Mesodermal cell (in vitro differentiated cells): ENCODE measurements around the gene CACFD1.

Experiments
- H3K27ac ChIP-seq: 2 replicates; pipeline ENCODE4 v1.7.0; 2013; ENCODE audit warnings: mild to moderate bottlenecking, low read depth, low read length, moderate library complexity; ENCODE audit not compliant: severe bottlenecking
- H3K36me3 ChIP-seq: 2 replicates; pipeline ENCODE4 v1.7.1; 2013; ENCODE audit warnings: mild to moderate bottlenecking, low read length, moderate library complexity; ENCODE audit not compliant: control insufficient read depth, insufficient read depth
- H3K4me1 ChIP-seq: one replicate; pipeline ENCODE4 v1.7.1; 2013; ENCODE audit warnings: mild to moderate bottlenecking, low read length; ENCODE audit not compliant: insufficient read depth, control insufficient read depth, poor library complexity, severe bottlenecking
- H3K4me3 ChIP-seq: 2 replicates; pipeline ENCODE4 v1.7.0; 2013; ENCODE audit warnings: low read length, control low read depth, mild to moderate bottlenecking; ENCODE audit not compliant: insufficient read depth, poor library complexity, severe bottlenecking; ENCODE audit errors: extremely low read depth
- H3K9me3 ChIP-seq: 2 replicates; pipeline ENCODE4 v1.7.1; 2013; ENCODE audit warnings: mild to moderate bottlenecking, low read length, moderate library complexity; ENCODE audit not compliant: control insufficient read depth
- WGBS, 2 experiments: methylation state at CpG; one replicate each; pipeline ENCODE4 v1.1.5; 2013; ENCODE audit warnings: missing lambda C conversion rate in 2 of 2; ENCODE audit not compliant: insufficient coverage in 2 of 2; 5-methylcytosine and 5-hydroxymethylcytosine counted together

The CACFD1 gene

DNA sequence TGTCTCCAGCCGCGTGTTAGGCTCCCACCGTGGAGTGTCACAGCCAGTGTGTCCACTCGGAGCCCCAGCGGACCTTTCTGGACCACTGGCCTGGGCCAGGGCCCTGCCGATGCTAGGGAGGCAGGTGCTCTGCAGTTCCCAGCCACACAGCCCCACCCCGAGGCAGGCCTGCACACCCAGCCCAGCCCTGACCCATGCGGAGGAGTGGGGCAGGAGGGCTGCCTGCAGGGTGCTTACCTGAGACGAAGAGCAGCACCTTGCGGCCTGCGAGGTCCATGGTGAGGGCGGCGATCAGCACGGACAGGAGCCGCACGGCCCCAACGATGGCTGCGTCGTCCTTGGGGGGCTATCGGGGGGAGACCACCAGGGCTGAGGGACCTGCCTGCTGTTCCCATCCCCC, 14.0 kb downstream of the CACFD1 start:
- no peak overlapping the region for H3K27ac ChIP-seq
- H3K4me3 ChIP-seq = no peak overlapping the region
- 94 to 96% methylated on average over 20 of the region's 20 CpGs for WGBS, 2 experiments
- no peaks in the 10 kb centered on the region for H3K9me3 ChIP-seq
- peaks cover 18% of the 10 kb centered on the region for H3K4me1 ChIP-seq
- peaks cover 65% of the 10 kb centered on the region for H3K36me3 ChIP-seq

- H3K27ac ChIP-seq = no peak overlapping the region
- peaks cover 18% of the 10 kb centered on the region for H3K4me1 ChIP-seq
- peaks cover 65% of the 10 kb centered on the region for H3K36me3 ChIP-seq
- no peaks in the 10 kb centered on the region for H3K9me3 ChIP-seq
- 95 to 96% methylated on average over 3 of the region's 5 CpGs for WGBS, 2 experiments
- no peak overlapping the region for H3K4me3 ChIP-seq
These were observed 14.4 kb downstream of the CACFD1 start for GRCh38 chr9:133474215-133474614.

GRCh38 chr9:133474853-133475252, 15.1 kb downstream of the CACFD1 start:
- Histone ChIP-seq H3K9me3 (no peaks in the 10 kb centered on the region), H3K4me1 (peaks cover 18% of the 10 kb centered on the region), H3K4me3 (no peak overlapping the region), H3K36me3 (peaks cover 65% of the 10 kb centered on the region), H3K27ac (no peak overlapping the region)
- WGBS, 2 experiments = 93 to 95% methylated on average over 18 to 20 of the region's 20 CpGs

DNA sequence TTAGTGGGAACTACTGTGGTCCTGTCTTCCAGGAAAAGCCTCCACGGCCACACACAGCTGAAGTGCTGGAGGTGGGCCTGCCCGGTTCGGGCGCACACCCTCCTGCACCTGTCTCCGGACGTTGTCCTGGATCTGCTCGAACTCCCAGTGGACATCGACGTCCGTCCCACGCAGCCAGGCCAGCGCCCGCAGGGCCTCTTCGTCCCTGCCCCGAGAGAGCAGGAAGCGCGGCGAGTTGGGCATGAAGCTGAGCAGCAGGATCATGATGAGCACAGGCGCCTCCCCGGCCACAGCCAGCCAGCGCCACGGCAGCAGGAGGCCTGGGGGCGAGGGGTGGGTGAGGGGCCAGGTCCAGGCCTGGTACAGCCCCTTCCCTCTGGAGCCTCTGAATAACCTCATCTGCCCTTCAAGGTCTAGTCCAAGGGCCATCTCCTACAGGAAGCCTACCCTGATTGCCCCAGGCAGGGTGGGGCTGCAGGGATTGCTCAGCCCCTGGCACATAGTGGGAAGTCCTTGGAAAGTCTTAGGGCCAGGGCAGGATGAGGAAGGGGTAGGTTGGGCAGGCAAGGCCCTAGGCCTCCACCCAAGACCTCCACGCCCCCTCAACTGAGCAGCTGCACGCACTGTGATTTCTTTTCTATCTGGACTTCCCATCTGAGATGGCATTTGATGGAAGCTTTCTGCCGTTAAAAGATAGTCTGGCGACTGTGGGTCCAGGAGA, 15.7 kb downstream of the CACFD1 start:
- H3K4me3 ChIP-seq = no peak overlapping the region
- 96 to 97% methylated on average over 26 of the region's 27 CpGs for WGBS, 2 experiments
- peaks cover 18% of the 10 kb centered on the region for H3K4me1 ChIP-seq
- H3K36me3 ChIP-seq = peaks cover 65% of the 10 kb centered on the region
- no peak overlapping the region for H3K27ac ChIP-seq
- no peaks in the 10 kb centered on the region for H3K9me3 ChIP-seq

- peaks cover 62% of the 10 kb centered on the region for H3K36me3 ChIP-seq
- 95 to 98% methylated on average over 21 to 23 of the region's 27 CpGs for WGBS, 2 experiments
- peaks cover 18% of the 10 kb centered on the region for H3K4me1 ChIP-seq
- H3K4me3 ChIP-seq = peak overlapping the region; percentile 5
- H3K9me3 ChIP-seq = no peaks in the 10 kb centered on the region
- H3K27ac ChIP-seq = no peak overlapping the region
These were observed 16.5 kb downstream of the CACFD1 start for GRCh38 chr9:133476036-133476931.

GRCh38 chr9:133476941-133477340, 17.2 kb downstream of the CACFD1 start:
- no peaks in the 10 kb centered on the region for H3K9me3 ChIP-seq
- WGBS, 2 experiments = 92 to 98% methylated on average over 21 of the region's 21 CpGs
- H3K36me3 ChIP-seq = peaks cover 56% of the 10 kb centered on the region
- H3K4me1 ChIP-seq = peaks cover 18% of the 10 kb centered on the region
- no peak overlapping the region for H3K27ac ChIP-seq
- peak overlapping the region; percentile 87 for H3K4me3 ChIP-seq

- H3K4me3 ChIP-seq = peak overlapping the region; percentile 87
- peaks cover 18% of the 10 kb centered on the region for H3K4me1 ChIP-seq
- WGBS, 2 experiments = 74 to 82% methylated on average over 3 of the region's 4 CpGs
- peaks cover 51% of the 10 kb centered on the region for H3K36me3 ChIP-seq
- H3K27ac ChIP-seq = no peak overlapping the region
- no peaks in the 10 kb centered on the region for H3K9me3 ChIP-seq
These were observed 17.7 kb downstream of the CACFD1 start for GRCh38 chr9:133477461-133477860.

DNA sequence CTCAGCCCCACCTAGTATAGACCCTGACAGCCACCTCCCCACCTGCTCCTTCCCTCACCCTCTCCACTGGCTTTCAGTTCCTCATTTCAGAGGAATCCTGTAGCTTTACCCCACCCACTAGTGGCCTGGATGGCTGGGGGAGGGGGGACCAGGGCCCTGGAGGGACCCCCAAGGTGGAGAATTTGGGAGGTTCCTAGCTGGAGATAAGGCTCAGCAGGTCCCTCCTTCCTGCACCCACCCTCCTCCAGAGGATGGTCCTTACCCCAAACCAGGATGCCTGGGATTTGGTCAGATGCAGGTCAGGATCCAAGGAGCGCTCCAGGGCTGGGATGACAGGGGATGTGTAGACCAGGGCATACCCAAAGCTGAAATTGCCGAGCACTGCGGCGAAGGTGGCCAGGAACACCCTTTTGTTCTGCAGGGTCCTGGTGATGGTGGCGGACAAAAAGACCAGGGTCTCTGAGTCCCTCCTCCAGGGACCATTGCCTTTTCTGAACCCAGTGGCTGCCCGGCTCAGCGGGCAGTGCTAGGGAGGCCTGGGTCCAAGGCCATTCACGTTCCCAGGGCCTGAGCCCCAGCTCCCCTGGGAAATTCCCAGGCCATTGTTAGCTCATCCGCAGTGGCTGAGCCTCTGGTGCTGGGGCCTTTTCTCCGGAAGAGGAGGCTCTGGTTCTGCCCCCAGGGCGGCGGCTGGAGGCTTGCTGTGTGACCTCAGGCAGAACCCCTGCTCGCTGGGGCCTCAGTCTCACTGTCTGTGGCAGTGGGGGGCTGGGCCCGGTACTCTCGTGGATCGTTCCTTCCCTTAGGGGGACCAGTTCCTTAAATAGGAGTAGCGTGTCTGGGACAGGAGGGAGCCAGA, 18.4 kb downstream of the CACFD1 start:
- Histone ChIP-seq H3K9me3 (no peaks in the 10 kb centered on the region), H3K4me1 (peaks cover 15% of the 10 kb centered on the region), H3K27ac (peak overlapping the region; percentile 45), H3K4me3 (peak overlapping the region; percentile 87), H3K36me3 (peaks cover 44% of the 10 kb centered on the region)
- WGBS, 2 experiments = 29 to 32% methylated on average over 14 to 16 of the region's 17 CpGs

GRCh38 chr9:133478851-133479711, 19.3 kb downstream of the CACFD1 start, which contains the start of gene SLC2A6:
SLC2A6 (minus strand) TSS chr9:133479099; CDS start chr9:133479059, 40 bp downstream.
- H3K4me1 ChIP-seq = peaks cover 15% of the 10 kb centered on the region

More at GRCh38 chr9:133478851-133479711, 19.3 kb downstream of the CACFD1 start, which contains the start of gene SLC2A6:
- Histone ChIP-seq H3K27ac (peak within 1 kb of the TSS; percentile 45), H3K4me3 (peak within 1 kb of the TSS; percentile 87), H3K9me3 (no peaks in the 10 kb centered on the region), H3K36me3 (peaks cover 35% of the 10 kb centered on the region)
- 2% methylated on average over 64 to 77 of the region's 84 CpGs for WGBS, 2 experiments
